Muscle layer of colon (tissue), 2 donors: ENCODE data around the gene PUS3.

Source experiments
- H3K27ac ChIP-seq: one replicate; pipeline ENCODE4 v1.7.0; 2013; ENCODE audit warnings: low read depth, mild to moderate bottlenecking, low read length, moderate library complexity
- H3K27me3 ChIP-seq, 2 donors: one replicate each; pipeline ENCODE4 v1.7.0; 2013; ENCODE audit warnings: low read length in 2 of 2, mild to moderate bottlenecking in 2 of 2; ENCODE audit not compliant: insufficient read depth in 2 of 2, control insufficient read depth in 1 of 2
- H3K36me3 ChIP-seq: one replicate; pipeline ENCODE4 v1.7.0; 2013; ENCODE audit warnings: mild to moderate bottlenecking, low read length; ENCODE audit not compliant: insufficient read depth
- H3K4me1 ChIP-seq: one replicate; pipeline ENCODE4 v1.7.0; 2013; ENCODE audit warnings: mild to moderate bottlenecking, low read length; ENCODE audit not compliant: insufficient read depth
- H3K4me3 ChIP-seq, 2 donors: one replicate each; pipeline ENCODE4 v1.7.0; 2013; ENCODE audit warnings: low read length in 2 of 2, low read depth in 1 of 2, mild to moderate bottlenecking in 1 of 2, moderate library complexity in 1 of 2
- H3K9ac ChIP-seq: one replicate; pipeline ENCODE4 v1.7.0; 2013; ENCODE audit warnings: low read length
- H3K9me3 ChIP-seq: one replicate; pipeline ENCODE4 v1.7.0; 2013; ENCODE audit warnings: mild to moderate bottlenecking, low read length
- donor health status: abdominal sarcoma.
- donor health status: Adenocarcinoma of cecum.

PUS3 gene

DNA sequence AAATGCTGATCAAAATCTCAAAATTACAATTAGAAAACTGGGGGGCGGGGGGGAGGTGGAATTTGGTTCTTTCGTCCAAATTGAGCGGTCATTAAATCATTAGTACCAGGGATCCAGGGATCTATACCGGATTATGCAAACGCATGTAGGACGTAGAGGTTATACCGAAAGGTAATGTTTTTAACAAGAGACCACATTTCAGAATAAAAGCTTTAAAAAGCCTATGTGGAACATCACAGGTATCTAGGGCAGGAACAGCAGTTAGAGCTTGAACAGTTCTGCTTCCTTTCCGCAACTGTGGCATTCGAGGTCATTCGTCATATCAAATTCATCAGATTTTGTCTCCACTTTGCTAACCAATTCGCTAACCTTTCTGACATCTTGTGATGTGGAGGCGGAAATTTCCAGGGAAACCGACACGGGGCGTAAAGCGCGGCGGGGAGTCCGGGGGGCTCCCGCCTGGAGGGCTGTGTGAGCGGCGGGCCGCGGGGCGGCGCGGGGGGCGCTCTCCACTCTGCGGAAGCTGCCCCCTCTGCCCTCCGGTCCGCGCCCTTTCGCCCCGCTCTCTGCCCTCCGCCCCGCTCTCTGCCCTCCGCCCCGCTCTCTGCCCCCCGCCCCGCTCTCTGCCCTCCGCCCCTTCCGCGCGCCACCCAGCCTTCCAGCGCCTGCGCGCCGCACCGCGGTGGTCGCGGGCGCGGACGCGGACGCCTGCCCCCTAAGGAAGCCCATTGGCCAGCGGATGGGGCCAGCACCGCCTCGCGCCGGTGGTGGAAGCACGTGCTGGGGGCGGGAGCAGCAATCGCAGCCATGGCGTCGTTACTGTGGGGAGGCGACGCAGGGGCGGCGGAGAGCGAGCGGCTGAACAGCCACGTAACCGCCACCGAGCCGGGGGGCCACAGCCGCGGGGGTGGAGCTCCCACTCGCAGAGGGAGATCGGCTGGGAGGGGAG, 979 bp upstream of the PUS3 start, which contains the start of gene DDX25:
Gene DDX25 (plus strand): TSS at position 798 of the 949 bp plus-strand sequence. CDS start 10 bp downstream, at position 808.
- peaks cover 9 to 27% of the 10 kb centered on the region in 2 donors for H3K27me3 ChIP-seq
- H3K4me3 ChIP-seq, result peak within 1 kb of the TSS in 1 of 2 donors; percentile 85
- H3K4me1 ChIP-seq, result peaks cover 8% of the 10 kb centered on the region
- H3K27ac ChIP-seq, result no peak within 1 kb of the TSS
- no peak within 1 kb of the TSS for H3K9ac ChIP-seq
- H3K9me3 ChIP-seq, result no peaks in the 10 kb centered on the region
- peaks cover 12% of the 10 kb centered on the region for H3K36me3 ChIP-seq

DNA sequence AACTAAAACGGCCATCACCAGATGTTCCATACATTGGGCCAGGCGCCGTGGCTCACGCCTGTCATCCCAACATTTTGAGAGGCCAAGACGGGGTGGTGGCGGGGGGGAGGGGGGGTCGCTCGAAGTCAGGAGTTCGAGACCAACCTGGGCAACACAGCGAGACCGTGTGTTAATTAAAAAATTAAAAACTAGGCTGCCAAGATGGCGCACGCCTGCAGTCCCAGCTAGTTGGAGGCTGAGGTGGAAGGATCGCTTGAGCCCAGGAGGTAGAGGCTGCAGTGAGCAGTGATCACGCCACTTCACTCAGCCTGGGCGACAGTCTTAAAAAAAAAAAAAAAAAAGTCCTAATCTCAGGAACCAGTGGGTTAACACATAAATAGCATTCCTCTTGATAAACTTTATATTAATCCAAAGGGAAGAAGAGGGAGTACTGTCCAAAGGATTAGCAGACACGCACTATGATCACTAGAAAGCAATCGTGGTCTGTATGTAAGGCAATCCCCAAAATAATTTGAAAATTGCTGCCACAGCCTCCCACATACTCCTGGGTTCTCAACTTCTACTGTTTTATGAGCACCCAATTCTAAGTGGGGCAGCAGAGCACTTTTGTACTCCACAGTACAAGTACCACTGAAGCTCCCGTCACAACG, 604 bp downstream of the PUS3 start:
- Histone ChIP-seq H3K4me3 (peak overlapping the region; percentile 59 to 85), H3K27ac (peak overlapping the region; percentile 90), H3K9me3 (no peaks in the 10 kb centered on the region), H3K9ac (peak overlapping the region; percentile 82), H3K4me1 (peaks cover 8% of the 10 kb centered on the region), H3K36me3 (peaks cover 12% of the 10 kb centered on the region), H3K27me3 (peaks cover 9 to 27% of the 10 kb centered on the region in 2 donors)

DNA sequence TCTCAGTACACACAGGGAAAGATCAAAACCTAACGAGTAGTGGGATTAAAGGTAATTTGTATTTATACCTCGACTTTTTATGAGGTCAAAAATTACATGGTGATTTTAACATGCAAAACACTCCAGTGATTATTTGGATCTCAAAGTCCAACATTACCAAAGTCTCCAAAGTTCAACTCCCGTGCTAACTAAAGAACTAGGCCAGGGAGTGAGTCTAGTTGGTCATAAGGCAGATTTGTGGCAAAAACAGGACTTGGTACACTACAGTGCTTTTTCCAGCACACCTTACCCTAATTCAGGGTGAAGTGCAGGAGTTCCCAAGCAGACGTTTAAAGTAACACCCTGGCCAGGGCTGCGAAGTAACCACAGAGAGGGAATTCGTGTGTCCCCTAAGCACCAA, 1.1 kb downstream of the PUS3 start:
- no peak overlapping the region for H3K4me3 ChIP-seq
- H3K27me3 ChIP-seq, result peaks cover 9 to 27% of the 10 kb centered on the region in 2 donors
- H3K36me3 ChIP-seq, result peaks cover 12% of the 10 kb centered on the region
- peaks cover 8% of the 10 kb centered on the region for H3K4me1 ChIP-seq
- no peaks in the 10 kb centered on the region for H3K9me3 ChIP-seq
- H3K9ac ChIP-seq, result no peak overlapping the region
- no peak overlapping the region for H3K27ac ChIP-seq

DNA sequence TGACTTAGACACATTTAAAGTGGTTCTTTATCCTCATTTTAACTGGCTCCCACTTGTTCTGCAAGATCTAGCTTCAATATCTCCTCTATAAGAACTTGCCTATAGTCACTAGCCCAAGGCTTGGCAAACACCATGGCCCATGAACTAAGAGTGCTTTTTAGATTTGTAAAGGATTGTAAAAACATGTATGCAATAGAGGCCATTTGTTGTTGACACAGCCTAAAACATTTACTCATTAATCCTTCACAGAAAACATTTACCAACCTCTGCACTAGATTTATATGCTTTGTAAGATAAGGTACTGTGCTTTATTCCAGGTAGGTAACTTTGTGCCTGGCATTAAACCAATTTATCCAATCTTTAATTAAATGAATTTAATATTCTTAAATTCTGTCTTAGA, 10.0 kb downstream of the PUS3 start:
- H3K4me1 ChIP-seq, result no peaks in the 10 kb centered on the region
- H3K9me3 ChIP-seq, result no peaks in the 10 kb centered on the region
- H3K27me3 ChIP-seq, result no peaks in the 10 kb centered on the region
- H3K27ac ChIP-seq, result no peak overlapping the region
- H3K4me3 ChIP-seq, result no peak overlapping the region
- H3K9ac ChIP-seq, result no peak overlapping the region
- peaks cover 28% of the 10 kb centered on the region for H3K36me3 ChIP-seq

DNA sequence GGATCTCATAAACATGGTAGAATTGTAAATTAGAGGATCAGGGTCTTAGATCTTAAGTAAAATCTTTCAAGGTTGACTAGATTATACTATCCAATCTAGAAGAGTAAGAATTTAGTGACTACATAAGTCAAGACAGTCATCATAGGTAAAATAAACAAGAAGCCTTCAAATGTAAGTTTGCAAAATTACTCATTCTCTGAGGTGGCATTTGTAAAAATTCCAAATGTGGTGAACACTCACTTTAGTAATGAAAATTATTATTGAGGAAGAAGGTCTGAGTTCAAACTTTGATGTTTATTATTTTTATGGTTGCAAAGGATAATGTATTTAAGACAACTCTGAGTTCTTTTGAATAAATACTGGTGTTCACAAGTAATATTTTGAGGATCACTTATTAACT, 10.9 kb downstream of the PUS3 start:
- Histone ChIP-seq H3K9ac (no peak overlapping the region), H3K4me3 (no peak overlapping the region), H3K36me3 (peaks cover 28% of the 10 kb centered on the region), H3K27ac (no peak overlapping the region), H3K4me1 (no peaks in the 10 kb centered on the region), H3K9me3 (no peaks in the 10 kb centered on the region), H3K27me3 (no peaks in the 10 kb centered on the region)

DNA sequence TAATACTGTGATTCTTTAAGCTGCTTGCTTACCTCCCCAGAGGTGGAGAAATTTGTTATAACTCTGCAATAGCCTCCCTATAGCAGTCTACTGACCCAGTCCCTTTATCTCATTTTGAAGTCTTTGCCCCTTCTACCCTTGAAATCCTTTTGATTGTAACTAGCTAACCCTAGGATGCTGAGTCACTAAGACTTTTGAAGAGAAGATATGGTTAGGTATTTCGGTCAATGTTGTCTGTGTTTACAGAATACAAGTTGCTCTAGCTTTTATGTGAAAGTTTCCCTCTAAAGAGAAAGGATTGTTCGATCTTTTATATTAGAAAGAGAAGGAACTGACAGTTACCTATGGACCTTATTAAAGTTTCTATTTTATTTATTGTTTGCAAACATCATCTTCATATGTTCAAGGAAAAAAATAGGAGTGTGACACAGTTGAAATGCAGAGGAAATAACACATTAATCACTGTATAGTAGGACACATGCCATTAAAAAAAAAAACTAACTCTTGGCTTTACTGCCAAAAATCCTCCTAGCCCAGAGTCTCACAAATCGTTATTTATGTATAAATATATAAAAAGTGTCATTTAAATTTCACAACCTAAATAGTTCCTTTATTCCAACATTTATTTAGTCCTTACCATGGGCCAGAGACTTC, 12.4 kb downstream of the PUS3 start:
- Histone ChIP-seq H3K27ac (no peak overlapping the region), H3K4me3 (no peak overlapping the region), H3K27me3 (no peaks in the 10 kb centered on the region), H3K4me1 (no peaks in the 10 kb centered on the region), H3K9ac (no peak overlapping the region), H3K36me3 (peaks cover 26% of the 10 kb centered on the region), H3K9me3 (no peaks in the 10 kb centered on the region)

DNA sequence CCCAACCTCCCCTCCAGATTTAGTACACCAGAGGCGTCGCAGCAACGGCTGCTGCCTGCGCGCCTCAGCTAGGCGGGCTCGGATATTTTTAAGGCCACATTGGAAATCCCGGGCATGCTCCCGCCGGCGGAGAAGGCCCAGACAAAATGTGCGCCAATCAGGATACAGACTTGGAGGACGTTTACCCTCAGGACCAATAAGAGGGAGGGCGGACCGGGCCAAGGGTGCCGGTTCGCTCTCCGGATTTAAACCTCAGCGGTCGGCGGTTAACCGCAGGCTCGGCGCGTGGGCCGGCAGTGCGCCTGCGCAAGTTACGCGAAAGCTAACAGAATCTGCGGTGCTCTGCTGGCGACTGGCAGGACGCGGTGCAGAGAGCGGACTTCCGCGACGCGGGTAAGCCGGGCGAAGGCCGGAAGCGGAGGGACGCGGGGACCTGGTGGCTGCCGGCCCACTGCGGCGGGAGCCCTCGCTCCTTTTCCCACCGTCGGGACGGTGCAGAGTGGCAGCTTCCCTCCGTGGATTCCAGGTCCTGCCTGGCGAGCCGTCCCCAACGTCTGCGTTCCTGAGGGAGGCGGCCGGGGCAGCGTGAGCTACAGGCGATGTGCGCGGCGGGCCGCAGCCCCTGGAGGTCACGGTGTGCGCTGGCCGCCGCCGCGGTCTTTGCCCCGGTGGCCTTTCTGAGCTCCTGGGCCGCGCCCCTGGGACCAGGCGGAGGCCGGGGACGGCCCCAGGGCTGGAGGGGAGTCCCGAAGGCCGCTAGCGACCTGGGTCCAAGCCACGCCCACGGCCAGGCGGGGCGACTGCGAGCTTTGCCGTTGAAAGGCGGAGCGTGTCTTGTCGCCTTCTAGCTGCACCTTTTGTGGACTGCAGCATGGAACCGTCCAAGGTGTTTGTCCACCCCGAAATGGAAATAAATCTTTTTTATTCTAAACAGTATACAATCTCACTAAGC, 15.4 kb downstream of the PUS3 start, which contains the start of gene HYLS1:
Gene HYLS1 (plus strand): TSS at position 296 of the 952 bp plus-strand sequence. CDS start 11,701 bp downstream, outside the sequence.
- H3K9me3 ChIP-seq, result no peaks in the 10 kb centered on the region
- peaks cover 11% of the 10 kb centered on the region for H3K36me3 ChIP-seq
- H3K4me1 ChIP-seq, result no peaks in the 10 kb centered on the region
- peak within 1 kb of the TSS; percentile 53 for H3K9ac ChIP-seq
- H3K27me3 ChIP-seq, result no peaks in the 10 kb centered on the region
- peak within 1 kb of the TSS; percentile 97 for H3K27ac ChIP-seq
- H3K4me3 ChIP-seq, result peak within 1 kb of the TSS; percentile 72 to 78

DNA sequence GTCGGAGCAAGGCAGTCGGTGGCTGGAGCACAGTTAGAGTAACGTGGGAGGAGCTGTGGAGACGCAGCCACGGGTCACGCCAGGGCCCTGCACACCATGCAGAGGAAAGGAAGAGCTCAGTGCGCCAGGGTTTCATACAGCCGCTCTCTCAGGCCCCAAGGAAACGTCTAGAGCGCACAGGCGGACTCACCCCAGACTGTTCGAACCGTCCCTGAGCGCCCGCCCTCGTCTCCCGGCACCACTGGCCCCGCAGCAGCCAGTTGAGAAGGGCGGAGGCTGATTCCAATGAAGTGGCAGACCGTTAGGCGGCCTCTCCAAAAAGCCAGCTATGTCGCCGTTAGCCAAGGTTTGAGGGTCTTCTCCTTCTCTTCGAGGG, 16.0 kb downstream of the PUS3 start:
- peak overlapping the region in 1 of 2 donors; percentile 78 for H3K4me3 ChIP-seq
- peaks cover 5% of the 10 kb centered on the region for H3K36me3 ChIP-seq
- no peak overlapping the region for H3K9ac ChIP-seq
- no peaks in the 10 kb centered on the region for H3K27me3 ChIP-seq
- no peaks in the 10 kb centered on the region for H3K9me3 ChIP-seq
- H3K27ac ChIP-seq, result peak overlapping the region; percentile 97
- H3K4me1 ChIP-seq, result no peaks in the 10 kb centered on the region

DNA sequence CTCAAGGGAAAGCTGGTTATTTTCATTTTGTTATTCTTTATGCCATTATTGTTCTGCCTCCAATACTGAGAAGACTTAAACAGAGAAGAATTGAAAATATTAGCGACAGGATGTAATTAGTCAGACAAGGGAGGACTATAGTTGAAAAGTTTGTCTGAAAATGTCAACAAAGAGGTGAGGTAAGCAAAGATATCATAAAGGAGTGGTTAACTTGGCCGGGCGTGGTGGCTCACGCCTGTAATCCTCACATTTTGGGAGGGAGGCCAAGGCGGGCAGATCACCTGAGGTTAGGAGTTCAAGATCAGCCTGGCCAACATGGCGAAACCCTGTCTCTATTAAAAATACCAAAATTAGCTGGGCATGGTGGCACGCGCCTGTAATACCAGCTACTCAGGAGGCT, 19.6 kb downstream of the PUS3 start:
- H3K27ac ChIP-seq, result no peak overlapping the region
- no peaks in the 10 kb centered on the region for H3K27me3 ChIP-seq
- H3K36me3 ChIP-seq, result no peaks in the 10 kb centered on the region
- no peaks in the 10 kb centered on the region for H3K4me1 ChIP-seq
- H3K9ac ChIP-seq, result no peak overlapping the region
- no peak overlapping the region for H3K4me3 ChIP-seq
- no peaks in the 10 kb centered on the region for H3K9me3 ChIP-seq

DNA sequence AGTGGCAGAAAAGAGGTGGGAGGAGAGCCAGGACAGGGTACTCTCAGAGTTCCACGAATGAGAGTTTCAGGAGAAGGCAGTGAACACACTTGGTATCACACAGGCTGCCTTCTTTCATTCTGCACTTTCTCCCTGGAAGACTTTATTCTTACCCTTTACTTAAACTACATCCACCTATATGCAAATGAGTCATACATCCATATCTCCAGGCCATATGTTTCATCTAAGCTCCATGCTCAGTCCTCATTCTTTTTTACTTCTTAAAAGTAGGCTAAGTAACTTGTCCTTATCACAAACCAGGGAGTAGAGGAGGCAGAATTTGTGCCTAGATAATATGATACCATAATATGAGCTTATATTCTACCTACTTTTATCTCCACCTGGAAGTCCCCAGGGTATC, 21.7 kb downstream of the PUS3 start:
- H3K4me1 ChIP-seq, result no peaks in the 10 kb centered on the region
- H3K9ac ChIP-seq, result no peak overlapping the region
- no peaks in the 10 kb centered on the region for H3K27me3 ChIP-seq
- H3K36me3 ChIP-seq, result no peaks in the 10 kb centered on the region
- no peaks in the 10 kb centered on the region for H3K9me3 ChIP-seq
- H3K27ac ChIP-seq, result no peak overlapping the region
- no peak overlapping the region for H3K4me3 ChIP-seq
